Thoracic aorta (tissue), 2 donors: ENCODE measurements around the gene RAPGEF4. TPM values are rescaled to one million over a fixed set of nuclear protein-coding genes. Genes with fewer than 3 reads are reported as not detected.

Experiments used
- ATAC-seq: fragments of 150-250 bp; one replicate; pipeline ENCODE4 v1.8.0; 2017; ENCODE audit warnings: low read depth; ENCODE audit not compliant: insufficient number of reproducible peaks, low FRiP score
- DNase-seq: peaks from one replicate; pipeline ENCODE4 v3.0.0-alpha.2; 2020; ENCODE audit warnings: low spot score
- H3K27ac ChIP-seq, 2 donors: fragments of 200-600 bp; sonication (generic); 1 replicate in 1 of 2; 2 replicates in 1 of 2; pipeline ENCODE4 v1.5.1; 2016; ENCODE audit warnings: mild to moderate bottlenecking in 2 of 2, moderate library complexity in 2 of 2
- H3K27me3 ChIP-seq: fragments of 200-600 bp; sonication (generic); replicated peaks from 2 replicates; pipeline ENCODE4 v1.6.0; 2016; ENCODE audit warnings: mild to moderate bottlenecking; ENCODE audit not compliant: insufficient read depth
- H3K36me3 ChIP-seq: fragments of 200-600 bp; sonication (generic); one replicate; pipeline ENCODE4 v1.5.1; 2016
- H3K4me1 ChIP-seq, 2 donors: fragments of 200-600 bp; sonication (generic); 1 replicate in 1 of 2; 2 replicates in 1 of 2; pipeline versions ENCODE4 v1.5.1 to v1.6.0; 2016; ENCODE audit warnings: low read depth in 2 of 2, mild to moderate bottlenecking in 1 of 2; ENCODE audit not compliant: control insufficient read depth in 1 of 2
- H3K4me3 ChIP-seq: fragments of 200-600 bp; sonication (generic); 2 replicates; pipeline ENCODE4 v1.5.1; 2016; ENCODE audit warnings: mild to moderate bottlenecking
- H3K9me3 ChIP-seq: fragments of 200-600 bp; sonication (generic); 2 replicates; pipeline ENCODE4 v1.5.1; 2016
- CTCF ChIP-seq: fragments of 200-600 bp; sonication (generic); IDR thresholded peaks from one replicate; pipeline ENCODE4 v1.5.1; 2019; ENCODE audit warnings: antibody characterized with exemption
- total RNA-seq, 2 donors: library from RNA; depleted of rRNA; stranded (reverse); fragments of >200 nt; gene quantifications; one replicate each; pipeline versions ENCODE4 v1.1.0 to v1.2.3, GENCODE V29; 2016

Gene RAPGEF4
- total RNA-seq, 2 donors from 2014 or later, result 9.9 to 18.4 TPM

- no peak for TF ChIP-seq CTCF
- DNase-seq, result no peak
- H3K9me3 ChIP-seq, result no peaks in the 10 kb centered on the region
- peaks cover 0 to 3% of the 10 kb centered on the region in 2 donors for H3K4me1 ChIP-seq
- H3K27me3 ChIP-seq, result no peaks in the 10 kb centered on the region
- no peak overlapping the region for H3K27ac ChIP-seq
- ATAC-seq, result no peak
- no peaks in the 10 kb centered on the region for H3K36me3 ChIP-seq
- no peak overlapping the region for H3K4me3 ChIP-seq
Measured at GRCh38 chr2:172811027-172811426, 75.4 kb downstream of the RAPGEF4 start.

- Histone ChIP-seq H3K4me3 (no peak overlapping the region), H3K9me3 (no peaks in the 10 kb centered on the region), H3K36me3 (no peaks in the 10 kb centered on the region), H3K4me1 (no peaks in the 10 kb centered on the region), H3K27ac (no peak overlapping the region), H3K27me3 (no peaks in the 10 kb centered on the region)
- ATAC-seq (no peak), DNase-seq (no peak)
- TF ChIP-seq CTCF, result no peak
Measured at GRCh38 chr2:172812158-172812744, 76.6 kb downstream of the RAPGEF4 start.

- no peak overlapping the region for H3K27ac ChIP-seq
- ATAC-seq, result no peak
- no peaks in the 10 kb centered on the region for H3K36me3 ChIP-seq
- H3K4me3 ChIP-seq, result no peak overlapping the region
- H3K9me3 ChIP-seq, result no peaks in the 10 kb centered on the region
- no peaks in the 10 kb centered on the region for H3K4me1 ChIP-seq
- H3K27me3 ChIP-seq, result no peaks in the 10 kb centered on the region
- no peak for DNase-seq
- TF ChIP-seq CTCF, result no peak
Measured at GRCh38 chr2:172813314-172813888, 77.8 kb downstream of the RAPGEF4 start.

- no peak overlapping the region for H3K4me3 ChIP-seq
- H3K27ac ChIP-seq, result no peak overlapping the region
- H3K4me1 ChIP-seq, result peaks cover 6 to 15% of the 10 kb centered on the region in 2 donors
- H3K36me3 ChIP-seq, result no peaks in the 10 kb centered on the region
- H3K27me3 ChIP-seq, result no peaks in the 10 kb centered on the region
- DNase-seq (no peak), ATAC-seq (no peak)
- no peak for TF ChIP-seq CTCF
- H3K9me3 ChIP-seq, result no peaks in the 10 kb centered on the region
Measured at GRCh38 chr2:172817411-172817810, 81.8 kb downstream of the RAPGEF4 start.

GRCh38 chr2:172819943-172820342 lies 84.3 kb downstream of the RAPGEF4 start:
- DNase-seq (no peak), ATAC-seq (no peak)
- Histone ChIP-seq H3K27ac (no peak overlapping the region), H3K9me3 (no peaks in the 10 kb centered on the region), H3K4me3 (no peak overlapping the region), H3K36me3 (no peaks in the 10 kb centered on the region), H3K4me1 (peaks cover 6 to 15% of the 10 kb centered on the region in 2 donors), H3K27me3 (no peaks in the 10 kb centered on the region)
- no peak for TF ChIP-seq CTCF
